Measurements from ENCODE around the gene B3GNT3. TPM values are rescaled to one million over a fixed set of nuclear protein-coding genes. Genes with fewer than 3 reads are reported as not detected.

Gene B3GNT3
- total and polyA plus RNA-seq, 2 of the 8 experiments (the other 6 are each of a cell fraction or from before 2014, with no cell fraction given), result 1.5 TPM

DNA sequence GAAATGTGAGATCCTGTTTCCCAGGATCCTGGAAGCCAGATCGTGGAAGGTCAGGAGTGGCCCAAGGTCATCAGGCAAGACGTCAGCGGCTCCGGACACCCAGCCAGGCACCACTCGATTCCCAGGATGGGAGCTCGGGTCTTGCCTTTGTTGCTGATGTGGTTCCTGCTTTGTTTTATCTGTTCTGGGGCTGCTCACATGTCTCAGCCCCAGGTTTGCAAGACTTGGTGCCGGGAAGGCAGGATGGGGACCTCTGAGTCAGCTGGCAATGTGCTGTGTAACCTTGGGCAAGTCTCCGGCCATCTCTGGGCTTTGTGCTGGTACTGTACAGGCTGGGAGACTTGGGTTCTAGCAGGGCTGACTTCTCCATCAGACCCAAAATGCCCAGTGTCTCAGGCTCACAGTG, 45.0 kb upstream of the B3GNT3 start:
- no peak overlapping the region for H2AFZ ChIP-seq (ENCODE audit: low read length)
- no peak overlapping the region for H3K4me2 ChIP-seq (ENCODE audit: insufficient read depth in 1 of 2, low read depth in 2 of 2, low read length in 2 of 2)
- H3K23ac ChIP-seq (ENCODE audit: insufficient read length), result no peak overlapping the region
- DNase-seq (ENCODE audit: low read depth in 1 of 2, low spot score in 2 of 2) (no peak), FAIRE-seq (no peak)
- H3K18ac ChIP-seq (ENCODE audit: extremely low read depth, low read length), result no peak overlapping the region
- CTCF ChIA-PET (ENCODE audit: partially characterized antibody), result interaction anchor here (1.5 to 1.9 kb wide), 2 partner anchors 13 to 46 kb away, joined by 4 to 10 read pairs; no protein-coding TSS in a partner anchor
- H3K9ac ChIP-seq (replicated peaks in 1 of 4; ENCODE audit: extremely low read depth in 1 of 4, low read depth in 3 of 4, low read length in 3 of 4), result no peak overlapping the region
- no peak overlapping the region for H3K14ac ChIP-seq (ENCODE audit: insufficient read length)
- no peak overlapping the region for H3K4me3 ChIP-seq (ENCODE audit: extremely low read depth in 1 of 4, insufficient read depth in 2 of 4, low read depth in 3 of 4, low read length in 4 of 4)
- H3K79me2 ChIP-seq (ENCODE audit: control insufficient read depth in 1 of 2, insufficient read depth in 2 of 2, low read length in 2 of 2), result no peaks in the 10 kb centered on the region
- no peak overlapping the region for H2AK5ac ChIP-seq (ENCODE audit: low read depth, low read length)
- H3K27ac ChIP-seq (ENCODE audit: low read depth, low read length), result no peak overlapping the region
- H3K36me3 ChIP-seq (ENCODE audit: control insufficient read depth in 2 of 4, insufficient read depth in 4 of 4, low read length in 3 of 4), result no peaks in the 10 kb centered on the region
- H2BK15ac ChIP-seq (ENCODE audit: low read length), result no peak overlapping the region
- H3K4me1 ChIP-seq (replicated peaks in 1 of 4; ENCODE audit: control insufficient read depth in 3 of 4, insufficient read depth in 4 of 4, low read length in 3 of 4), result peaks cover 0 to 5% (median under 1%) of the 10 kb centered on the region in 4 experiments; a peak in 4 of 7 replicates
- no peaks in the 10 kb centered on the region for H3K27me3 ChIP-seq (replicated peaks in 1 of 4; ENCODE audit: control insufficient read depth in 3 of 4, extremely low read depth in 1 of 4, insufficient read depth in 3 of 4, low read length in 3 of 4)
- no peaks in the 10 kb centered on the region; the same call in 1 of the 2 replicates for H3K79me1 ChIP-seq (ENCODE audit: low read depth, low read length)
- H3K23me2 ChIP-seq (ENCODE audit: low read depth, low read length), result peaks cover 5% of the 10 kb centered on the region; the same call in 1 of the 2 replicates
- no peak overlapping the region for H4K8ac ChIP-seq (ENCODE audit: extremely low read depth, insufficient read depth, low read length)
- POLR2A ChIA-PET (ENCODE audit: partially characterized antibody), result interaction anchor here (1.0 to 1.5 kb wide), 4 partner anchors 10 to 180 kb away, joined by 3 read pairs; partner anchors contain the start of gene RPL18A
- H2BK5ac ChIP-seq (ENCODE audit: low read depth, low read length), result no peak overlapping the region
- H4K91ac ChIP-seq (replicated peaks; ENCODE audit: insufficient read length, low read length), result no peak overlapping the region
- H3K56ac ChIP-seq (replicated peaks; ENCODE audit: insufficient read length, low read depth, low read length), result no peak overlapping the region
- no peak overlapping the region for H2BK120ac ChIP-seq (replicated peaks; ENCODE audit: low read depth, low read length)
- H2BK12ac ChIP-seq (ENCODE audit: low read depth, low read length), result no peak overlapping the region
- peaks cover 0 to 3% of the 10 kb centered on the region in 2 experiments for H4K20me1 ChIP-seq (replicated peaks in 1 of 2; ENCODE audit: control insufficient read depth in 1 of 2, insufficient read depth in 2 of 2, low read length in 2 of 2)
- no peak overlapping the region for H3K4ac ChIP-seq (replicated peaks; ENCODE audit: insufficient read length, low read depth, low read length)
- H3K9me3 ChIP-seq (ENCODE audit: insufficient read depth in 2 of 2, low read depth in 1 of 2, low read length in 1 of 2), result no peaks in the 10 kb centered on the region
- WGBS, 2 experiments (ENCODE audit: extremely low coverage in 1 of 2, insufficient coverage in 1 of 2, insufficient read length in 1 of 2, insufficient replicate concordance in 2 of 2, low coverage in 1 of 2, low lambda C conversion rate in 2 of 2, missing lambda C conversion rate in 1 of 2), result 74% methylated on average over 8 of the region's 8 CpGs; no CpG with 5 or more reads in 1 of the 2 experiments
- H4K5ac ChIP-seq (ENCODE audit: insufficient read length, low read depth, low read length), result no peak overlapping the region
- no peak overlapping the region for H2BK20ac ChIP-seq (ENCODE audit: low read length)
- no peak for TF ChIP-seq RAD21 (IDR thresholded peaks at IDR 0.05 in 1 of 2, conservative IDR thresholded peaks at IDR 0.05 in 1 of 2; ENCODE audit: low read depth in 2 of 2, low read length in 2 of 2)
- TF ChIP-seq, protein P1, sequence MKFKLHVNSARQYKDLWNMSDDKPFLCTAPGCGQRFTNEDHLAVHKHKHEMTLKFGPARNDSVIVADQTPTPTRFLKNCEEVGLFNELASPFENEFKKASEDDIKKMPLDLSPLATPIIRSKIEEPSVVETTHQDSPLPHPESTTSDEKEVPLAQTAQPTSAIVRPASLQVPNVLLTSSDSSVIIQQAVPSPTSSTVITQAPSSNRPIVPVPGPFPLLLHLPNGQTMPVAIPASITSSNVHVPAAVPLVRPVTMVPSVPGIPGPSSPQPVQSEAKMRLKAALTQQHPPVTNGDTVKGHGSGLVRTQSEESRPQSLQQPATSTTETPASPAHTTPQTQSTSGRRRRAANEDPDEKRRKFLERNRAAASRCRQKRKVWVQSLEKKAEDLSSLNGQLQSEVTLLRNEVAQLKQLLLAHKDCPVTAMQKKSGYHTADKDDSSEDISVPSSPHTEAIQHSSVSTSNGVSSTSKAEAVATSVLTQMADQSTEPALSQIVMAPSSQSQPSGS (IDR thresholded peaks at IDR 0.05; ENCODE audit: low read length), result no peak
- no peak for TF ChIP-seq RBBP5 (IDR thresholded peaks at IDR 0.05; ENCODE audit: borderline replicate concordance, low read depth, low read length)
- TF ChIP-seq SIRT6 (IDR thresholded peaks at IDR 0.05; ENCODE audit: low read length), result no peak
- TF ChIP-seq NRF1 (IDR thresholded peaks at IDR 0.05; ENCODE audit: low read depth, low read length), result no peak
- TF ChIP-seq SP2 (IDR thresholded peaks at IDR 0.05; ENCODE audit: low read length), result no peak
- TF ChIP-seq KDM4A (IDR thresholded peaks at IDR 0.05; ENCODE audit: low read depth, low read length, severe bottlenecking), result no peak
- TF ChIP-seq, protein P2, sequence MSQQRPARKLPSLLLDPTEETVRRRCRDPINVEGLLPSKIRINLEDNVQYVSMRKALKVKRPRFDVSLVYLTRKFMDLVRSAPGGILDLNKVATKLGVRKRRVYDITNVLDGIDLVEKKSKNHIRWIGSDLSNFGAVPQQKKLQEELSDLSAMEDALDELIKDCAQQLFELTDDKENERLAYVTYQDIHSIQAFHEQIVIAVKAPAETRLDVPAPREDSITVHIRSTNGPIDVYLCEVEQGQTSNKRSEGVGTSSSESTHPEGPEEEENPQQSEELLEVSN (IDR thresholded peaks at IDR 0.05), result no peak
- TF ChIP-seq RXRA (IDR thresholded peaks at IDR 0.05; ENCODE audit: insufficient read depth, low read depth, low read length), result no peak
- TF ChIP-seq TEAD4 (IDR thresholded peaks at IDR 0.05; ENCODE audit: low read depth, low read length), result no peak
- no peak for TF ChIP-seq SP4 (IDR thresholded peaks at IDR 0.05; ENCODE audit: low read length)
